ENCODE results near the gene TYMS. TPM values are rescaled to one million over a fixed set of nuclear protein-coding genes. Genes with fewer than 3 reads are reported as not detected.
A peak's percentile ranks its signal among the peaks of the same experiment; 100 is the strongest.

The TYMS gene
- 67.4 and 81.6 TPM in 2 replicates for total RNA-seq
- long read RNA-seq, transcript TYMS-203 (7 exons, 1,662 nt), result major isoform, 27 of 34 reads
- long read RNA-seq, partial matches to known transcripts, result 2 of 34 reads
- long read RNA-seq, other reads (novel, unspliced or antisense), result 5 of 34 reads

DNA sequence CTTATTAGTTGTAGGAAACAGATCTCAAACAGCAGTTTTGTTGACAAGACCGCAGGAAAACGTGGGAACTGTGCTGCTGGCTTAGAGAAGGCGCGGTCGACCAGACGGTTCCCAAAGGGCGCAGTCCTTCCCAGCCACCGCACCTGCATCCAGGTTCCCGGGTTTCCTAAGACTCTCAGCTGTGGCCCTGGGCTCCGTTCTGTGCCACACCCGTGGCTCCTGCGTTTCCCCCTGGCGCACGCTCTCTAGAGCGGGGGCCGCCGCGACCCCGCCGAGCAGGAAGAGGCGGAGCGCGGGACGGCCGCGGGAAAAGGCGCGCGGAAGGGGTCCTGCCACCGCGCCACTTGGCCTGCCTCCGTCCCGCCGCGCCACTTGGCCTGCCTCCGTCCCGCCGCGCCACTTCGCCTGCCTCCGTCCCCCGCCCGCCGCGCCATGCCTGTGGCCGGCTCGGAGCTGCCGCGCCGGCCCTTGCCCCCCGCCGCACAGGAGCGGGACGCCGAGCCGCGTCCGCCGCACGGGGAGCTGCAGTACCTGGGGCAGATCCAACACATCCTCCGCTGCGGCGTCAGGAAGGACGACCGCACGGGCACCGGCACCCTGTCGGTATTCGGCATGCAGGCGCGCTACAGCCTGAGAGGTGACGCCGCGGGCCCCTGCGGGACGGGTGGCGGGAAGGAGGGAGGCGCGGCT, at the start of gene TYMS:
Gene TYMS, plus strand, starts transcription at position 343 of the 690 bp plus-strand sequence. Its CDS starts 90 bp downstream, at position 433.
- H3K4me3 Mint-ChIP-seq (ENCODE audit: low read depth), result peak within 1 kb of the TSS; percentile 84
- DNase-seq (ENCODE audit: low spot score, unreplicated experiment), result peak; percentile 56
- H3K9me3 Mint-ChIP-seq (ENCODE audit: low read depth), result peaks cover 7% of the 10 kb centered on the region
- H3K27ac Mint-ChIP-seq, result peak within 1 kb of the TSS; percentile 94
- H3K4me1 Mint-ChIP-seq (ENCODE audit: low read depth), result peaks cover 9% of the 10 kb centered on the region
- TF ChIP-seq, protein P1, sequence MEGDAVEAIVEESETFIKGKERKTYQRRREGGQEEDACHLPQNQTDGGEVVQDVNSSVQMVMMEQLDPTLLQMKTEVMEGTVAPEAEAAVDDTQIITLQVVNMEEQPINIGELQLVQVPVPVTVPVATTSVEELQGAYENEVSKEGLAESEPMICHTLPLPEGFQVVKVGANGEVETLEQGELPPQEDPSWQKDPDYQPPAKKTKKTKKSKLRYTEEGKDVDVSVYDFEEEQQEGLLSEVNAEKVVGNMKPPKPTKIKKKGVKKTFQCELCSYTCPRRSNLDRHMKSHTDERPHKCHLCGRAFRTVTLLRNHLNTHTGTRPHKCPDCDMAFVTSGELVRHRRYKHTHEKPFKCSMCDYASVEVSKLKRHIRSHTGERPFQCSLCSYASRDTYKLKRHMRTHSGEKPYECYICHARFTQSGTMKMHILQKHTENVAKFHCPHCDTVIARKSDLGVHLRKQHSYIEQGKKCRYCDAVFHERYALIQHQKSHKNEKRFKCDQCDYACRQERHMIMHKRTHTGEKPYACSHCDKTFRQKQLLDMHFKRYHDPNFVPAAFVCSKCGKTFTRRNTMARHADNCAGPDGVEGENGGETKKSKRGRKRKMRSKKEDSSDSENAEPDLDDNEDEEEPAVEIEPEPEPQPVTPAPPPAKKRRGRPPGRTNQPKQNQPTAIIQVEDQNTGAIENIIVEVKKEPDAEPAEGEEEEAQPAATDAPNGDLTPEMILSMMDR (IDR thresholded peaks at IDR 0.05; ENCODE audit: unreplicated experiment), result peak; percentile 40
- H3K36me3 Mint-ChIP-seq (ENCODE audit: insufficient read depth), result peaks cover 22% of the 10 kb centered on the region
- no peaks in the 10 kb centered on the region for H3K27me3 Mint-ChIP-seq

DNA sequence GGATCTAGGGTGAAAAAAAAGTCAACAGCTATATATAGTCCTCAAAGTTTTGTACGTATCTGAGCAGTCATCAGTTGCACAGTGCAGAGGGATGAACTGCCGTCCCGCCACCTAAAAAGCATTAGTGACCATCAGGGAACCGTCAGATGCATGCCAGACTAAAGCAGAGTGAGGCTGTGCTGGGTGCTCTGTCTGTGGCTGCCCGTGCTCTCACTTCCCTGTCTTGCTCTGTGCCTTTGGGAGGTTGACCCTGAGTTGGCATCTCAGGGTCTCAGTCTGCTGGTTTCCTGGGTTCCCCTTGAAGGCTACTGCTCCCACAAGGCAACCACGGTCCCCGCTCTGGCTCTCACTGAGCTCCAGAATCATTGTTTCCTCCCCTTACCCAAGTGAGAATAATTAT, 49.5 kb upstream of the TYMS start:
- no peak overlapping the region for H3K27ac Mint-ChIP-seq
- no peaks in the 10 kb centered on the region for H3K4me1 Mint-ChIP-seq (ENCODE audit: low read depth)
- H3K9me3 Mint-ChIP-seq (ENCODE audit: low read depth), result no peaks in the 10 kb centered on the region
- no peak for DNase-seq (ENCODE audit: low spot score, unreplicated experiment)
- H3K27me3 Mint-ChIP-seq, result no peaks in the 10 kb centered on the region
- H3K36me3 Mint-ChIP-seq (ENCODE audit: insufficient read depth), result no peaks in the 10 kb centered on the region
- no peak overlapping the region for H3K4me3 Mint-ChIP-seq (ENCODE audit: low read depth)
- TF ChIP-seq, protein P1 (IDR thresholded peaks at IDR 0.05; ENCODE audit: unreplicated experiment), result no peak

DNA sequence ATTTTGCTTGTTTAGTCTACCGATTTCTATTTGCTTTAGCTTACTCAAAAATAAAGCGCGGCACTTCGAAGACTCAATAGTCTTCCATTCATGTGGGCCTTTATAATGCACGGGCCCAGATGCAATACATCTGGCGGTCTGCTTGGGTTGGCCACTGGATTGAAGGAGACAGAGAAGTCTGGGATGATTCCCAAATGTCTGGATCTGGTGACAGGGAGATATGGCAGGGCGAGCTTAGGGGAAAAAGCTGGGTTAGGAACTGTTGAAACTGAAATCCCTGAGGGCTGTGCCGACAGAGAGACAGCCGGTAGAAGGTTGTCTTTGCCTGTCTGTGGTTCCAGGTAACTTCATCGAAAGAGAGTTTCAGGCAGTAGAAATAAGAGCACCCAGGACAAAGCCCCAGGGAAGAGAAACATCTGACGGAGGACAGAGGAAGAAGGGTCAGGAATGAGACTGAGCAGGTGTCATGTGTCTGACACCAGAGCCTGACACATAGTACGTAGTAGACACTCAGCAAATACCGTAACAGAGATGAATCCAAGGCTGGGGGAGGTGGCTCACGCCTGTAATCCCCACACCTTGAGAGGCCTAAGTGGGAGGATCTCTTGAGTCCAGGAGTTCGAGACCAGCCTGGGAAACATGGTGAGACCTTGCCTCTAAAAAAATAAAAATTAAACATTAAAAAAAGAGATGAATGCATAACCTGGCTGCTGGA, 47.1 kb upstream of the TYMS start:
- no peaks in the 10 kb centered on the region for H3K36me3 Mint-ChIP-seq (ENCODE audit: insufficient read depth)
- H3K9me3 Mint-ChIP-seq (ENCODE audit: low read depth), result no peaks in the 10 kb centered on the region
- no peaks in the 10 kb centered on the region for H3K27me3 Mint-ChIP-seq
- TF ChIP-seq, protein P1 (IDR thresholded peaks at IDR 0.05; ENCODE audit: unreplicated experiment), result no peak
- H3K4me3 Mint-ChIP-seq (ENCODE audit: low read depth), result no peak overlapping the region
- DNase-seq (ENCODE audit: low spot score, unreplicated experiment), result no peak
- no peak overlapping the region for H3K27ac Mint-ChIP-seq
- no peaks in the 10 kb centered on the region for H3K4me1 Mint-ChIP-seq (ENCODE audit: low read depth)

DNA sequence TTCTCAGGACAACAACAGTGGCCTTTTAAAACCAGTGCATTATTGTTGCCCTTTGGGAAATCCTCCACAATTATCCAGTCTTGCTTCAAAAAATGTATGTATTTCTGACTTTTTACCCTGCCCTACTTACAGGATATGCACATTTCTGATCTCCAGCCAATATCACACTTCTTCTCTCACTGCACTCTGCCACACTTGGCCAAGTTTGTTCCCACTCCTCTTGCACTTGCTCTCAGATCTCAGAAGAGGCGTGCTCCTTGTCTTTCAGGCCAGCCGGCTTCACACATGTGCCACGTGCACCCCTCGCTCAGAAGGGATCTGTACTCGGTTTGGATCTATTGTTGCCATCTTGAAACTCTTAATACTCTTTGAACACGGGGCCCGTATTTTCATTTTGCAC, 45.3 kb upstream of the TYMS start:
- Mint-ChIP-seq H3K4me1 (ENCODE audit: low read depth) (no peaks in the 10 kb centered on the region), H3K27me3 (no peaks in the 10 kb centered on the region), H3K36me3 (ENCODE audit: insufficient read depth) (no peaks in the 10 kb centered on the region), H3K4me3 (ENCODE audit: low read depth) (no peak overlapping the region), H3K27ac (no peak overlapping the region), H3K9me3 (ENCODE audit: low read depth) (no peaks in the 10 kb centered on the region)
- TF ChIP-seq, protein P1 (IDR thresholded peaks at IDR 0.05; ENCODE audit: unreplicated experiment), result no peak
- DNase-seq (ENCODE audit: low spot score, unreplicated experiment), result no peak

DNA sequence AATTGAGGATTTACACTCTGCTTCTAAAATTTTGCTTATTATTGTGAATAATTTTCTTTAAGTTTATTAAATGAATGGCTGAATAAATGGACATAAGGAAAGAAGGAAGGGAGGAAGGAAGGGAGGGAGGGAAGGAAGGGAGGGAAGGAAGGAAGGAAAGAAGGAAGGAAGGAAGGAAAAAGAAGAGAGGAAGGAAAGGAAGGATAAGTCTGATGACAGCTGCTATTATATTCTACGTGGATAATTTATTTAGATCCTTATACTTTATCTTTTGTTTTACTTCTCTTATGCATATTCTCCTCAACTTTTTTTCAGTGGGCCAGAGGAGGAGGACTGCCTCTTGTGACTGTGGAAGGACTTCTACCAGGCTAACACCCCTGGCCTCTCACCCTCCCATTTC, 43.3 kb upstream of the TYMS start:
- Mint-ChIP-seq H3K36me3 (ENCODE audit: insufficient read depth) (no peaks in the 10 kb centered on the region), H3K9me3 (ENCODE audit: low read depth) (no peaks in the 10 kb centered on the region), H3K4me3 (ENCODE audit: low read depth) (no peak overlapping the region), H3K27me3 (peaks cover 3% of the 10 kb centered on the region), H3K27ac (no peak overlapping the region), H3K4me1 (ENCODE audit: low read depth) (no peaks in the 10 kb centered on the region)
- DNase-seq (ENCODE audit: low spot score, unreplicated experiment), result no peak
- TF ChIP-seq, protein P1 (IDR thresholded peaks at IDR 0.05; ENCODE audit: unreplicated experiment), result no peak

Measured in progenitor cell of endocrine pancreas (in vitro differentiated cells).